Activated CD4-positive, CD25-positive, alpha-beta regulatory T cell treated with anti-CD3 and anti-CD28 coated beads, Interleukin-2, amount 50 U/mL, for 16 hours (primary cell): ENCODE results near the gene CARF.
"Not testable (repeated sequence)": the region's sequence is repeated elsewhere in the genome, so short reads cannot be mapped to it uniquely, and the experiment has no call there.

Experiments
- DNase-seq: peaks from one replicate; pipeline ENCODE4 v3.0.0-alpha.2; 2020; ENCODE audit warnings: low read depth, low spot score

Gene CARF

DNA sequence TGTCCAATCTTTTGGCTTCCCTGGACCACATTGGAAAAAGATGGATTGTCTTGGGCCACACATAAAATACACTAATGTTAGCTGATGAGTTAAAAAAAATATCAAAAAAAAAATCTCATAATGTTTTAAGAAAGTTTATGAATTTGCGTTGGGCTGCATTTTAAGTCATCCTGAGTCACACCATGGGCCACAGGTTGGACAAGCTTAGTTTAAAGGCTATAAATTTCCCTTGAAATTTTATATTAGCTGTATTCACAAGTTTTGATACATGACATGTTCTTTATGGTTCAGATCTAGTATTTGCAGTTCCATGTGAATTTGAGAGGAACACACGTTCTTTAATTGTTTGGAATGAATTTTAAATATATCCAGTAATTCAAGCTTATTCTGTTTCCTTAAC lies 21.9 kb downstream of the CARF start:
- no peak for DNase-seq

DNA sequence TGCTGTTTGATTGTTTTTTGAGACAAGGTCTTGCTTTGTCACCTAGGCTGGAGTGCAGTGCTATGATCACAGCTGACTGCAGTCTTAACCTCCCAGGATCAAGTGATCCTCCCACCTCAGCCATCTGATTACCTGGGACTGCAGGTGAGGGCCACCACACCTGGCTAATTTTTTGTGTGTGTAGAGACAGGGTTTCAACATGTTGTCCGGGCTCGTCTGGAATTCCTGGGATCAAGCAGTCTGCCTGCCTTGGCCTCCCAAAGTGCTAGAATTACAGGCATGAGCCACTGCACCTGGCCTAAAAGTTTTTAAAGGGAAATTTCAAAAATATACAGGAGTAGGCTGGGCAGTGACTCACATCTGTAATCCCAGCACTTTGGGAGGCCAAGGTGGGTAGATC lies 22.4 kb downstream of the CARF start:
- DNase-seq = no peak

DNA sequence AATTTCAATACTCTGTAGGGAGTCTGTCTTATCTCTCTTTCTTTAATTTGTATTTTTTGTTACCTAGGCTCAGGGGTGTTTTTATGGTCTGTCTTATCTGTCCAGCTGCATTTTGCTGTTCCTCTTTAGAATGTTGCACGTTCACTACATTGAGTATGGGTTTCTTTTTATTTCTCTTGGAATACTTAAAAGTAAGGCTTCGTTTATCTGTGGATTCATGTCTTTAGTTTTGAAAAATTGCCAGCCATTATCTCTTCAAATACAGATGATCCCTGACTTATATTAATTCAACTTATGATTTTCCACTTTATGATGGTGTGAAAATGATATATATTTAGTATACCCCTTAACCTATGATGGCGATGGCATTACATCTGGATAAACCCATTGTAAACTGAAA lies 26.9 kb downstream of the CARF start:
- DNase-seq = no peak

DNA sequence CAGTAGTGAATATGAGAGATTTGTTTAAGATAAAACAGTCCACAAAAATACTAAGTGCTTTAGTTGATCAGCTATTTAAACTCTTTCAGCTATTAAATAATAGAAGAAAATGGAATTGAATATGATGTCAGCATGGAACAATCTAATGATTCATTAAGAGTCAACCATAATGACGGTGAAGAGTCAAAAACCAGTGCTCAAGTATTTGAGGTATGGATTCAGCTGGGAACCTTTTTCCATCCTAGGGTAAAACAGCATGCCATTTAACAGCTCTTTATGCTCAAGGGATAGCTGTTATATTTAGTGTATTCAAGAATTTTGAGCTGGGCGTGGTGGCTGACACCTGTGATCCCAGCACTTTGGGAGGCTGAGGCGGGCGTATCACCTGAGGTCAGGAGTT lies 29.7 kb downstream of the CARF start:
- DNase-seq = no peak

DNA sequence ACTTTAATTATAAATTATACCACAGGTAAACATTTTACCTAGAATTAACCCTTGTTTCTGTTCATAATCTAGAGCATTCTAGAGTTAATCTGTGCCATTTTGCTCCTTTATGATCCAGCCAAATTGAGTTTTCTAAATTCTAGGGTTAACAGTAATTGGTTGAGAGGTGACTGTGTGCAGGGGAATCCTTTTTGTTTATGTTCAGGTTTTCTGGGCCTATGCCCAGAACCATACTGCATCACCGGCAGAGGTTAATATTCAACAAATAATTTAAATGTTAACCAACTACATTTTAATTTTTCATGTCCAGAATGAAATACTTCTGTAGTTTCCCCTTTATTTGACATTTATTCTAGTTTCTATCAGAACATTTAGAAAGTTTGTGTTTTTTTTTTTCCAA lies 32.3 kb downstream of the CARF start:
- DNase-seq = no peak

DNA sequence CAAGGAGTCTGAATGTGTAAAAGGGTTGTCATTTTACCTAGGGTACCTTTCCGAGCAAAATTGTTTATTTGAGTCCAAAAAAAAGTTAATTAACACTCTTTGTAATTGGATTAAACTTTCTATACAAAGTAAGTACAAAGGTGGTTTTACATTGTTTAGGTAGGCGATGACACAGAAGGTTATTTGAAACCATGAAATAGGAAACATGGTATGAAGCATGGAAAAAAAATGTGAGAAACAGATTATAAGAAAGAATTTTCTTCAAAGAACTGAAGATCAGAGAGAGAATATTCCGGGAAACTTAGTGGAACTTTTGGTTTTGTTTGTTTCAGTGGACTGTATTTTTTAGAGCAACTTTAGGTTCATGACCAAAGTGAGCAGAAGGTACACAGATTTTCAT lies 32.7 kb downstream of the CARF start:
- DNase-seq = no peak

DNA sequence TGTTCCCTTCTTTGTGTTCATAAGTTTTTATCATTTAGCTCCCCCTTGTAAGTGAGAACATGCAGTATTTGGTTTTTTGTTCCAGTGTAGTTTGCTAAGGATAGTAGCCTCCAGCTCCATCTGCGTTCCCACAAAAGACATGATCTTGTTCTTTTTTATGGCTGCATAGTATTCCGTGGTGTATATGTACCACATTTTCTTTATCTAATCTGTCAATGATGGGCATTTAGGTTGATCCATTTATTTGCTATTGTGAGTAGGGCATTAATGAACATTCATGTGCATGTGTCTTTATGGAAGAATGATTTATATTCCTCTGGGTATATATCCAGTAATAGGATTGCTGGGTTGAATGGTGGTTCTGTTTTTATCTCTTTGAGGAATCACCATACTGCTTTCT lies 33.4 kb downstream of the CARF start:
- DNase-seq = no peak

DNA sequence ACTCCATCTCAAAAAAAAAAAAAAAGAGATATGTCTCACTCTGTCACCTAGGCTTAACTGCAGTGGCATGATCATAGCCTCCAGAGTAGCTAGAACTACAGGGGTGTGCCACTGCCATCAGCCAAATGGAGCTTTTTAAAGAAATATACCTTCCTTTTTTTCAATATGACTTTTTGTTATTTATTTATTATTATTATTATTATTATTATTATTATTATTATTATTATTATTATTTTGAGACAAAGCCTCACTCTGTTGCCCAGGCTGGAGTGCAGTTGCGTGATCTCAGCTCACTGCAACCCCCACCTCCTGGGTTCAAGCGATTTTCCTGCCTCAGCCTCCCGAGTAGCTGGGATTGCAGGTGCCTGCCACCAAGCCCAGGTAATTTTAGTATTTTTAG lies 37.3 kb downstream of the CARF start:
- not testable (repeated sequence) for DNase-seq

DNA sequence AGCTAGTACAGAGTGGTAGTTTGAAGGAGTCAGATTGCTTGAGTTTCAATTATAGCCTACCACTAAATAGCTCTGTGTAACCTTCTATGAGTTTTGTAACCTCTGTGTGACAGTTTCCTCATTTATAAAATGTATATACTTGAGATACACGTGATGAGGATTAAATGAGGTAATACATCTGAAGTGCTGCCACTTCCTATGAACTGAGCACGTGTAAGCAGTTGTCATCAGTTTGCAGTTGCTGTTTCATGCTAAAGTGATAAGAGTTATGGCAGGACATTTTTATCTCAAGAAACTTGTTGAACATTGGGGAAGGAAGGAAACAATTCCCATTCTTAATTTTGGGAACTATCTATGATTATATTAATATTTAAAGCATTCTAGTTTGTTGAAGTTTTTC lies 38.5 kb downstream of the CARF start:
- no peak for DNase-seq

DNA sequence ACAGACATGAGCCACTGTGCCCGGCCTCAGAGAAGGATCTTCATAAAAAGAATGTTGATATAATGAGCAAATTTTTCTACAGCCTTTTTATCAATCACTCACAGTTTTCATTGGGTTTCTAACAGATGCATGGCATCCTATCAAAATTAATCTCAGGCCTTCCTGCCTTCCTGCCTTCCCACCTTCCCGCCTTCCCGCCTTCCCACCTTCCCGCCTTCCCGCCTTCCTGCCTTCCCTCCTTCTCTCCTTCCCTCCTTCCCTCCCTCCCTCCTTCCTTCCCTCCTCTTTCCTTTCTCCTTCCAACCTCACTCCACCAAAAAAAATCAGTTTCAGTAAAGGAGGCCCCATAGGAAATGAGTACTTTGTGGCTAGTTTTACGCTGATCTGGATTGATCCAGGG lies 48.4 kb downstream of the CARF start:
- DNase-seq = no peak

DNA sequence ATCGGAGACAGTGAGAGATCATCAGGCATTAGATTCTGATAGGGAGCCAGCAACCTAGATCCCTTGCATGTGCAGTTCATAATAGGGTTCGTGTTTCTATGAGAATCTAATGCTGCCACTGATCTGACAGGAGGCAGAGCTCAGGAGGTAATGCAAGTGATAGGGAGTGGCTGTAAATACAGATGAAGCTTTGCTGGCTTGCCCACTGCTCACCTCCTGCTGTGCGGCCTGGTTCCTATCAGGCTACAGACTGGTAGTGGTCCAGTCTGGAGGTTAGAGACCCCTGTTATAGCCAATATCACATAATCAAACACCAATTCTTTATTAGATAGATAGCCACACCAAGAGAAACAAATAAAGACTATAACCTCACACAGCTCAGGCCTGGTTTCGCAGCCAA lies 51.6 kb downstream of the CARF start:
- DNase-seq = no peak

DNA sequence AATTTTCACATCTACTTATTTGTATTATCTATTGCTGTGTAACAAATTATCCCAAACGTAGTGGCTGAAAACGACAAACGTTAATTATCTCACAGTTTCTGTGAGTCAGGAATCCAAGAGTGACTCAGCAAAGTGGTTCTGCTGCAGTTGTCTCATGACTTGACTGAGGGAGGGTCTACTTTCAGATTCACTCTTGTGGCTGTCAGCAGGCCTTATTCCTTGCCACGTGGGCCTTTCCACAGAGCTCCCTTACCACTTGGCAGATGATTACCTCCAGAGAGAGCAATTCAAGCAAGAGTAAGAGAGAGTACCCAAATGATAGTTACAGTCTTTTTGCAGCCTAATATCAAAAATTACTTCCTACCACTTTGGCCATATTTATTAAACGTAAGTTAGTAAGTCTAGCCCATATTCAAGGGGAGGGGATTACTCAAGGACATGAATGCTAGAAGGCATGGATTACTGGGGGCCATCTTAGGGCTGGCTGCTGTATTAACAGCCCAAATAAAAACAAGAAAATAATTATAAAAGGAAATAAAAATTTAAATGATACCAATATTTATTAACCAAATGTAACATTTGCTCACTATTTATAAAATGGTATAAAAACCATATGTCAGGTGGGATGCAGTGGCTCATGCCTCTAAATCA lies 53.9 kb downstream of the CARF start:
- DNase-seq = no peak

DNA sequence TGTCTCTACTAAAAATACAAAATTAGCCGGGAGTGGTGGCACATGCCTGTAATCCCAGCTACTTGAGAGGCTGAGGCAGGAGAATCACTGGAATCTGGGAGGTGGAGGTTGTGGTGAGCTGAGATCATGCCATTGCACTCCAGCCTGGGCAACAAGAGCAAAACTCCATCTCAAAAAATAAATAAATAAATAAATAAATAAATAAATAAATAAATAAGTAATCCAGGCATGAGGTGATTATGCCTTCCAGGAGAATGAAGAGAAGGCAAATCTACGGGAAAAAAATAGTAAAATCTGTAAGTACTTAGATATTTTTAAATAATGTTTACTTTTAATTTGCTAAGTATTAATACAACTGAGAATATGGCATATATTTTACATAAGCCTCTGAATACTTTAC lies 57.3 kb downstream of the CARF start:
- DNase-seq = not testable (repeated sequence)

DNA sequence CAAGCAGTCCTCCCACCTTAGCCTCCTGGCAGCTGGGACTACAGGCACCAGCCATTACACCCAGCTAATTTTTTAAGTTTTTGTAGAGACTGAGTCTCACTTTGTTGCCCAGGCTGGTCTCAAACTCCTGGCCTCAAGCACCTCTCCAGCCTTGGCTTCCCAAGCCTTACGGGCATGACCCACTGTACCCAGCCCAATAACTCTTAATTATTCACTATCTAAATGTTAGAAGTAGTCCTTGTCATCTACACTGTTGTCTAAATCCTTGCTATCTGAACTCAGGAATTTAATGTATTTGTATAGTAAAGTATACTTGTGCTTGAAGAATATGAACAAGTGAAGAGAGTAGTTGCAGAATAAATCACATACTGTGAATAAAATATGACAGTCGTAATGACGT lies 64.7 kb downstream of the CARF start:
- no peak for DNase-seq

DNA sequence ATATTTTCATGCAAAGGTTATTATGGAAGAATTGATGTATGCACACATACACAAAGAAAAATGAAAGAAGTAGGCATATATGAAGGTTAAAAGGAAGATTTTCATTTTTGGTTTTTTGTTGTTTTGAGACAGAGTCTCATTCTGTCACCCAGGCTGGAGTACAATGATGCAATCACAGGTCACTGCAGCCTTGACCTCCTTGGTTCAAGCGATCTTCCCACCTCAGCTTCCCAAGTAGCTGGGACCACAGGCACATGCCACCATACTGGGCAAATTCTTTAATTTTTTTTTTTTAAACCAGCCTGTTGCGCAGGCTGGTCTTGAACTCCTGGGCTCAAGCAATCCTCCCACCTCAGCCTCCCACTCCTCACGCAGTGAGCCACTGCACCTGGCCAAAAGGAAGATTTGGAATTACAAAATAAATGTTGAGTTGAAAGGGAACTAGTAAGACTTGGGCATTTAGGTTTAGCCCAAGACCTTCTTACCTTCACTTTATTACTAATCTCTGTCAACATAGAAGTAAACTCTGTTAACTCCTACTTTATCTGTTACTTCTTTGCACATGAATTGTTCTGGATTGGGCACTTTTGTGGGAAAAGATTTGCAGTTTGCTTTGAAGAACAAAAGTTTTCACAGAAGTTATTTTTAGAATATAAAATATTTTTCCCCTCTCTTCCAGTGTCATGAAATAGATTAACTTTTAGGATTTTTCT lies 70.9 kb downstream of the CARF start:
- no peak for DNase-seq

DNA sequence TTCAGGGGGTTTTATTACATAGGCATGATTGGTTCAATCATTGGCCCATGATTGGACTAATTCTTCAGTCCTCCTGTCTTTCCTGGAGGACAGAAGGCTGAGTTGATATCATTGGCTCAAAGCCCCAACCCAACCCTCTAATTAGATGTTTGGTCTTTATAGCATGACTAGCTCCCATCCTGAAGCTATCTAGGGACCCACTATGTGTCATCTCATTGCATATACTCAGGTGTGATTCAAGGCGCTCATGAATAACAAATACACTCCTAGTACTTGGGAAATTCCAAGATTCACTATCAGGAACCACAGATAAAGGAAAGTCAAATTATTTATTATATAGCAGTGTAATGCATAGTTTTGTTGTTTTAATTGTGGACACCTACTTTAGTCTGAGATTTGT lies 77.7 kb downstream of the CARF start:
- DNase-seq = no peak

DNA sequence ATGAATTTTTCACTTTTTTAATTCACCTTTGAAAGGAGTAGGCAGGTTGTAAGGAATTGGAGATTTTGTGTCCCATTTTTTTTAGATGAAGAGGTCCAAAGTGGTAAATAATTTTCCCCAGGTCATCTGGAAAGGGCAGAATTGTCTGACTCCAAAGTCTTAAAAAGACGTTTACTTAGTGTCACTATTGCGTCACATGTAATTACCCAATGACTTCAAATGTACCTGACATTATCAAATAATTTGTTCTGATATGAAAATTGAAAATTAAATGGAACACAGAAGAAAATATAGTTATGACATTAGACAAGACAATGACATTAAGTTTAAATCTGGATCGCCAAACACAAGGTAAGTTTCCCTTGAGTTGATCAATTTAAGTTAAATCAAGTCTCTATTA lies 78.4 kb downstream of the CARF start:
- no peak for DNase-seq

DNA sequence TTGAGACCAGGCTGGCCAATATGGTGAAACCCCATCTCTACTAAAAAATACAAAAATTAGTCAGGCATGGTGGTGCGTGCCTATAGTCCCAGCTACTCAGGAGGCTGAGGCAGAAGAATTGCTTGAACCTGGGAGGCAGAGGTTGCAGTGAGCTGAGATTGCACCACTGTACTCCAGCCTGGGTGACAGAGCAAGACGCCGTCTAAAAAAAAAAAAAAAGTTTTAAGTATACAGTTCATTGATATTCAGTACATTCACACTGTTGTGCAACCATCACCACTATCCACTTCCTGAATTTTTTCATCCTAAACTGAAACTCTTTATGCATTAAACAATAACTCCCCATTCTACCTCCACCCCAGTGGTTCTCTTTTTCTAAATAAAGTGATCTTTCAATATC lies 85.0 kb downstream of the CARF start:
- DNase-seq = not testable (repeated sequence)

DNA sequence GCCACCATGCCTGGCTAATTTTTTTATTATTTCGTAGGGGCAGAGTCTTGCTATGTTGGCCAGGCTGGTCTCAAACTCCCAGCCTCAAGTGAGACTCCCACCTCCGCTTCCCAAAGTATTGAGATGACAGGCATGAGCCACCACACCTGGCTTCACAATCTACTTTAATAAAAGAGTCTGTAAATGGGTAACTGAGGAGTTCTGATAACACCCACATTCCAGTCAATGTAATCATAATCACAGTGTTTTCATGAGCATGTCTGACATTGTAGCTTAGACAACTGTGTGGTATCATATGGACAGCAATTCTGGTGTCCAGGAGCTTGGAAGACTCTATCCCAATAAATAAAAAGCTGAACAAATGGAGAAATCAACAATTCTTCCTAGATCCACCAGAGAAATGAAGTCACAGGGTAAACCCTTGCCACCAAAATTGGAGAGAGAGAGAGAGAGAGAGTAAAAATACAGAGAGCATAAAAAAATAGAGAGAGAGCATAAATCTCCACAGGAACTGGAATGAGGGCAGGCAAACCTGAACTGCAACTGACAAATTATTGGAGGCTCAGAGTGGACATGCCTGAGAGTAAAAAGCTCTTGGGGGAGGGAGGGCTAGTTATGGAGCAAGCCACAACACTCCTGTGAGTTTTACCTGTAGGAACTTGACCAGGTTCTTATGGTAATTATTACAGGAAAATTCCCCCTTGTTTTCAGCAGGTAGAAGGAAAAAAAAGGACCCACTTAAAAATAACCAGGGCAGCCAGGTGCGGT lies 90.2 kb downstream of the CARF start:
- DNase-seq = no peak

DNA sequence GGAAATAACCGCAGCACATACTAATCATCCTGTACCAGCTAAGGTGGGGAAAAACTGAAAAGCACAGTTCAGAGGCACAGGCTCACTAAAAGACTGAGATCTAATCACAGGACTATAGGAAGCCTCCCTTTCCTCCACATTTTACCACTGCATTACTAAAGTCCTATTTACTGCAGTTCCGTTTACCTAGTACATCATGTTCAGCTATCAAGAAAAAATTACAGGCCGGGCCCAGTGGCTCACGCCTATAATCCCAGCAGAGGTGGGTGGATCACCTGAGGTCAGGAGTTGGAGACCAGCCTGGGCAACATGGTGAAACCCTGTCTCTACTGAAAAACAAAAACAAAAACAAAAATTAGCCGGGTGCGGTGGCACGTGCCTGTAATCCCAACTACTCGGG lies 91.6 kb downstream of the CARF start:
- DNase-seq = no peak

DNA sequence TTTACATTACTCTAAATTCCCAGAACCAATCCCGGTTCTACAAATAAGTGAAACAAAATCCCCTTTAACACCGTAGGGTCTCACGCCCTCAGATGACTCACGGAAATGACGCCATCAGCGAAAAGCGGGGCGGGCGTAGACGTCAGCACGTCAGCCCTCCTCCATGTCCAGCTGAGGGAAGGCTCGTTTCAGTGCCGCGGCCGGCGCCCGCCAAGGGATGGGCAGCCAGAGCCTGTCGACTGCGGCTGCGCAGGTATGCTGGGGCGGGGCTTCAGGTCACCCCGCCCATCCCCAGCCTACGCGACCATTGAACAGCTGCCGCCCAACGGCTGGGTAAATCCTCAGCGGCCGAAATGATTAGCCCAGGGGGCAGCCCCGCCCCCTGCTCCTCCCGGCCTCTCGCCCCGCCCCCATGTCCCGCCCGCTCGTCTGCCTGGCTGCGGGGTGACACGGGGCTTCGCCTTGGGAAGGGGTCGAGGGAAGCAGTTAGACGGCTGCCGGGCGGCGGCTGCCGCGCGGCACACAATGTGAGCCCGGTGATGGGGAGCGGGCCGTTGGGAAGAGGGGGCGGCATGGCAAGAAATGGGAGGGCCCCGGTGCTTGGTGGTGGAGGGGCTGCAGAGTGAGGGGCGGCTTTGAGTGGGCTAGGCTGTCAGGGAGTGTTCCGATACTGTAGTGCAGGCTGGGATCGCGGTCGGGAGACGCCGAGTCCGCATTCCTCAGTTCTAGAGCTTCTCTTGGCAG lies 102.6 kb downstream of the CARF start, which contains the start of gene NBEAL1:
Gene NBEAL1 (plus strand): TSS at position 420 of the 744 bp plus-strand sequence. CDS start 1,510 bp downstream, outside the sequence.
- peak; percentile 91 for DNase-seq

DNA sequence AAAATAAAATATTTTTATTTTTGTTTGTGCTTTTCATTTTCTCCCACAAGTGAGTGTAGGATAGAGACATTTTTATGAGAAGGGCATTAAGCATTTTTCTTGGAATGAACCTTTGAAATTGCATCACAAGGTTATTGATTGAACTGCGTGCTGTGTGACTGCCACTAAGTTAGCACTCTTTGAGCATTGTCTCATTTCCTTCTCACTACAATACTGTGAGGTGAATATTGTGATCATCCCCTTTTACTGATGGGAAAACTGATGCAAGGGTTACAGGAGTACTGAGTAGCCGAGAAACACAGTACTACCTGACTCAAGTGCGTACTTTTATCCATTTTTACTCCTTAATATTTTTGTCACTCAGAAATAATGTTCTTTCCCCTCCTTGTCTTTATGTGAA lies 104.6 kb downstream of the CARF start:
- DNase-seq = no peak
